H9 (cell line): Measurements from ENCODE around the gene OR2F1. TPM values are rescaled to one million over a fixed set of nuclear protein-coding genes. Genes with fewer than 3 reads are reported as not detected.
A peak's percentile ranks its signal among the peaks of the same experiment; 100 is the strongest.

Experiments used
- DNase-seq: peaks from one replicate; pipeline ENCODE4 v3.0.0-alpha.2; 2017
- H2AFZ ChIP-seq: one replicate; pipeline ENCODE4 v1.6.1; 2013; ENCODE audit warnings: mild to moderate bottlenecking, low read length, control low read depth, moderate library complexity
- H2AK5ac ChIP-seq: 2 replicates; pipeline ENCODE4 v1.6.1; 2013; ENCODE audit warnings: low read length, control low read depth, mixed read lengths; ENCODE audit not compliant: insufficient read length
- H2BK120ac ChIP-seq: one replicate; pipeline ENCODE4 v1.6.1; 2013; ENCODE audit warnings: low read depth, mild to moderate bottlenecking, low read length, control low read depth, inconsistent platforms; ENCODE audit not compliant: poor library complexity, severe bottlenecking
- H2BK12ac ChIP-seq: 2 replicates; pipeline ENCODE4 v1.6.1; 2013; ENCODE audit warnings: low read length, control low read depth, mixed read lengths, low read depth; ENCODE audit not compliant: insufficient read length
- H2BK15ac ChIP-seq: 2 replicates; pipeline ENCODE4 v1.6.1; 2013; ENCODE audit warnings: low read depth, low read length, control low read depth
- H2BK20ac ChIP-seq: one replicate; pipeline ENCODE4 v1.6.1; 2013; ENCODE audit warnings: low read depth, mild to moderate bottlenecking, low read length, control low read depth, inconsistent platforms; ENCODE audit not compliant: poor library complexity, severe bottlenecking
- H2BK5ac ChIP-seq: 2 replicates; pipeline ENCODE4 v1.6.1; 2013; ENCODE audit warnings: low read length, control low read depth, mixed read lengths; ENCODE audit not compliant: insufficient read length
- H3K14ac ChIP-seq: 2 replicates; pipeline ENCODE4 v1.6.1; 2013; ENCODE audit warnings: low read length, control low read depth; ENCODE audit not compliant: insufficient read depth
- H3K18ac ChIP-seq: 2 replicates; pipeline ENCODE4 v1.6.1; 2013; ENCODE audit warnings: low read depth, mild to moderate bottlenecking, mixed read lengths, low read length, control low read depth; ENCODE audit not compliant: insufficient read length
- H3K23ac ChIP-seq: 2 replicates; pipeline ENCODE4 v1.6.1; 2013; ENCODE audit warnings: low read length, control low read depth, mixed read lengths, low read depth; ENCODE audit not compliant: insufficient read length
- H3K23me2 ChIP-seq: 2 replicates; pipeline ENCODE4 v1.6.1; 2013; ENCODE audit warnings: low read depth, mild to moderate bottlenecking, mixed read lengths, low read length, control low read depth; ENCODE audit not compliant: insufficient read length, poor library complexity, severe bottlenecking
- H3K27ac ChIP-seq: 2 replicates; pipeline ENCODE4 v1.5.1; 2013; ENCODE audit warnings: low read length, control low read depth, mixed read lengths, low read depth; ENCODE audit not compliant: insufficient read length
- H3K27me3 ChIP-seq: 2 replicates; pipeline ENCODE4 v1.6.1; 2013; ENCODE audit warnings: low read length, control low read depth, inconsistent platforms; ENCODE audit not compliant: insufficient read depth
- H3K4ac ChIP-seq: 2 replicates; pipeline ENCODE4 v1.6.1; 2013; ENCODE audit warnings: low read depth, mild to moderate bottlenecking, control low read depth, inconsistent platforms, low read length, moderate library complexity
- H3K4me1 ChIP-seq: 2 replicates; pipeline ENCODE4 v1.6.1; 2013; ENCODE audit warnings: low read length, control low read depth, inconsistent platforms; ENCODE audit not compliant: insufficient read depth
- H3K4me2 ChIP-seq: 2 replicates; pipeline ENCODE4 v1.6.1; 2013; ENCODE audit warnings: low read length, control low read depth, mixed read lengths; ENCODE audit not compliant: insufficient read length, insufficient read depth
- H3K56ac ChIP-seq: 2 replicates; pipeline ENCODE4 v1.6.1; 2013; ENCODE audit warnings: low read depth, mild to moderate bottlenecking, mixed read lengths, low read length, control low read depth; ENCODE audit not compliant: insufficient read length
- H3K79me1 ChIP-seq: 2 replicates; pipeline ENCODE4 v1.6.1; 2013; ENCODE audit warnings: low read depth, mild to moderate bottlenecking, moderate library complexity, low read length, control low read depth, inconsistent platforms; ENCODE audit not compliant: insufficient read depth, poor library complexity, severe bottlenecking
- H3K79me2 ChIP-seq: 2 replicates; pipeline ENCODE4 v1.6.1; 2013; ENCODE audit warnings: low read length, control low read depth, inconsistent platforms; ENCODE audit not compliant: insufficient read depth
- H3K9ac ChIP-seq: 2 replicates; pipeline ENCODE4 v1.6.1; 2013; ENCODE audit warnings: low read length, control low read depth, mixed read lengths; ENCODE audit not compliant: insufficient read length; ENCODE audit errors: extremely low read depth
- H3K9me3 ChIP-seq: one replicate; pipeline ENCODE4 v1.6.1; 2013; ENCODE audit warnings: low read depth, low read length, inconsistent platforms; ENCODE audit not compliant: control insufficient read depth
- H3T11ph ChIP-seq: one replicate; pipeline ENCODE4 v1.6.1; 2013; ENCODE audit warnings: mild to moderate bottlenecking, low read length, control low read depth, inconsistent platforms
- H4K20me1 ChIP-seq: one replicate; pipeline ENCODE4 v1.6.1; 2013; ENCODE audit not compliant: control insufficient read depth, insufficient read length, insufficient read depth
- H4K5ac ChIP-seq: 2 replicates; pipeline ENCODE4 v1.6.1; 2013; ENCODE audit warnings: low read depth, mild to moderate bottlenecking, mixed read lengths, low read length, control low read depth; ENCODE audit not compliant: insufficient read length
- H4K8ac ChIP-seq: replicated peaks from 2 replicates; pipeline ENCODE4 v1.6.1; 2013; ENCODE audit warnings: low read length, control low read depth, mixed read lengths, low read depth; ENCODE audit not compliant: insufficient read length
- H4K91ac ChIP-seq: 2 replicates; pipeline ENCODE4 v1.6.1; 2013; ENCODE audit warnings: low read depth, mild to moderate bottlenecking, moderate library complexity, mixed read lengths, low read length, control low read depth; ENCODE audit not compliant: insufficient read length
- H3K27ac Mint-ChIP-seq, 3 experiments: 2 replicates in 2 of 3; 3 replicates in 1 of 3; pipeline ENCODE4 v1.8.0; 2020 to 2021; ENCODE audit warnings: mixed read lengths in 3 of 3, mild to moderate bottlenecking in 1 of 3, moderate library complexity in 1 of 3
- H3K27me3 Mint-ChIP-seq: 2 replicates; pipeline ENCODE4 v1.8.0; 2021; ENCODE audit warnings: low read depth, mild to moderate bottlenecking, moderate library complexity, mixed read lengths
- H3K36me3 Mint-ChIP-seq, 3 experiments: 2 replicates in 2 of 3; 3 replicates in 1 of 3; pipeline ENCODE4 v1.8.0; 2020 to 2021; ENCODE audit warnings: low read depth in 3 of 3, mixed read lengths in 3 of 3; ENCODE audit not compliant: insufficient read depth in 1 of 3
- H3K4me1 Mint-ChIP-seq, 2 experiments: 2 replicates each; pipeline ENCODE4 v1.8.0; 2020; ENCODE audit warnings: mixed read lengths in 2 of 2
- H3K4me3 Mint-ChIP-seq, 2 experiments: 2 replicates in 1 of 2; 3 replicates in 1 of 2; pipeline ENCODE4 v1.8.0; 2020 to 2021; ENCODE audit warnings: mild to moderate bottlenecking in 2 of 2, mixed read lengths in 2 of 2, moderate library complexity in 1 of 2
- H3K9me3 Mint-ChIP-seq, 2 experiments: 2 replicates in 1 of 2; 3 replicates in 1 of 2; pipeline ENCODE4 v1.8.0; 2020; ENCODE audit warnings: mild to moderate bottlenecking in 2 of 2, mixed read lengths in 2 of 2, moderate library complexity in 1 of 2
- CTCF ChIP-seq: fragments of 200-600 bp; sonication (generic); conservative IDR thresholded peaks from 3 replicates; pipeline ENCODE4 v1.8.0; 2021; ENCODE audit warnings: antibody characterized with exemption, mild to moderate bottlenecking
- WGBS: extraction: QIAGEN DNeasy Blood & Tissue Kit; methylation state at CpG from one replicate; pipeline ENCODE4 v1.1.7; 2013; ENCODE audit warnings: missing lambda C conversion rate, low lambda C conversion rate, mixed read lengths; ENCODE audit not compliant: insufficient read length; ENCODE audit errors: extremely low coverage; 5-methylcytosine and 5-hydroxymethylcytosine counted together
- total RNA-seq: library from RNA; stranded (reverse); gene quantifications from 2 replicates; pipeline ENCODE4 v1.2.1, GENCODE V29; 2021

The OR2F1 gene
- total RNA-seq, 1 experiment from 2014 or later: not detected

DNA sequence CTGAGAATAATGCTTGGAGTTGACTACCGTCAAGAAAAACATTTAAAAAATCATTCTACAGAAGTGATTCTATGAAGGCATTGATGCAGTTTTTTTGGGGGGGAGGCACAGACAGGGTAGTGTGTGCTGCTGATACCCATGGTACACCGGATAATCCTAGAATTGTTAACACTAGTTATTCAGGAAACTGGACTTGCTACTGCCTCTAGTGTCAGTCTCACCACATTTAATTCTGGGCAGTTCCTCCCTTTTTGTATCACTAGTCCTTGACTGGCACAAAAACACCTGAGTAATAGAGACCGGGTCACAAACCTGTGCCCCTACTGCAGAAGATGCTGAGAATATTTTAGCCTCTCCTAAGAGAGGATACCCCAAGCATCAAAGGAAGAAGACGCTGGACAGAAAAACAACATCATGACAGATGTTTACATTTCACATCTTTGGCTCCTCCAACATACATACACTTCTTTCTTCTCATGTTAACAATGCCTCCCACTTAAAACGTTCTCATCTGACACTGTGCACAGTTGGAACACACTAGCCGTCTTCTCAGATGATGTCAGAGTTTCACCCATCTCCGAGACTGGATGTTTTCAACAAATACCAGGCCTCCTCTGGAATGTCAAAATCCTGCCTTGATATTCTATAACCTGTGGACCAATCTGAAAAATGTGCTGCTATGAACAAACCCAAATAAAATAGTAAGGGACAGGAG lies 39.5 kb upstream of the OR2F1 start:
- Histone ChIP-seq H3K4me1 (no peaks in the 10 kb centered on the region), H4K20me1 (no peaks in the 10 kb centered on the region), H3K79me1 (no peaks in the 10 kb centered on the region), H3K9ac (no peak overlapping the region), H3K79me2 (no peaks in the 10 kb centered on the region), H4K8ac (no peak overlapping the region), H3K4ac (no peak overlapping the region), H2AFZ (no peak overlapping the region), H3K4me2 (no peak overlapping the region), H2AK5ac (no peak overlapping the region), H2BK120ac (no peak overlapping the region), H3K27ac (no peak overlapping the region), H2BK20ac (no peak overlapping the region), H2BK12ac (no peak overlapping the region), H3K27me3 (no peaks in the 10 kb centered on the region), H3K56ac (no peak overlapping the region), H2BK15ac (no peak overlapping the region), H4K91ac (no peak overlapping the region), H4K5ac (no peak overlapping the region), H3K9me3 (no peaks in the 10 kb centered on the region), H3K23ac (no peak overlapping the region), H2BK5ac (no peak overlapping the region), H3T11ph (no peak overlapping the region), H3K23me2 (no peaks in the 10 kb centered on the region), H3K14ac (no peak overlapping the region), H3K18ac (no peak overlapping the region)
- no peak for DNase-seq
- no peak overlapping the region for H3K4me3 Mint-ChIP-seq
- no peaks in the 10 kb centered on the region for H3K4me1 Mint-ChIP-seq
- no peak overlapping the region for H3K27ac Mint-ChIP-seq
- TF ChIP-seq CTCF: peak; percentile 41; the same call in 2 of the 3 replicates
- WGBS: no CpG with 5 or more reads among the region's 7 CpGs
- H3K9me3 Mint-ChIP-seq: no peaks in the 10 kb centered on the region
- peaks cover under 1% of the 10 kb centered on the region; the same call in 1 of the 2 replicates for H3K27me3 Mint-ChIP-seq
- no peaks in the 10 kb centered on the region for H3K36me3 Mint-ChIP-seq
